HEK293 (cell line): ENCODE results near the gene PPM1L.

Source experiments
- SALL2 ChIP-seq: fragments of 450-650 bp; formaldehyde crosslinking; IDR thresholded peaks from 2 replicates; pipeline ENCODE4 v1.5.0; 2017; ENCODE audit warnings: missing biosample characterization, mild to moderate bottlenecking, missing genetic modification characterization, borderline replicate concordance
- ZNF24 ChIP-seq: fragments of 450-650 bp; formaldehyde crosslinking; IDR thresholded peaks from 2 replicates; pipeline ENCODE4 v1.5.1; 2016; ENCODE audit warnings: missing biosample characterization, missing genetic modification characterization
- ZNF768 ChIP-seq: fragments of 450-650 bp; formaldehyde crosslinking; IDR thresholded peaks from 2 replicates; pipeline ENCODE4 v1.5.1; 2018; ENCODE audit warnings: missing biosample characterization, mild to moderate bottlenecking, missing genetic modification characterization
- TF ChIP-seq, protein P1 (sequence below): fragments of 450-650 bp; formaldehyde crosslinking; IDR thresholded peaks from 2 replicates; pipeline ENCODE4 v1.5.1; 2017; ENCODE audit warnings: missing biosample characterization, missing genetic modification characterization
- TF ChIP-seq, protein P2 (sequence below): fragments of 450-650 bp; formaldehyde crosslinking; IDR thresholded peaks from 2 replicates; pipeline ENCODE4 v1.5.0; 2017; ENCODE audit warnings: missing biosample characterization, missing genetic modification characterization, borderline replicate concordance
- TF ChIP-seq, protein P3 (sequence below): fragments of 450-650 bp; formaldehyde crosslinking; IDR thresholded peaks from 2 replicates; pipeline ENCODE4 v1.5.1; 2016; ENCODE audit warnings: missing biosample characterization, missing genetic modification characterization
- TF ChIP-seq, protein P4 (sequence below): sonication (generic); formaldehyde crosslinking; IDR thresholded peaks from 2 replicates; pipeline ENCODE4 v1.8.1; 2022; ENCODE audit warnings: mild to moderate bottlenecking, moderate library complexity, missing genetic modification reagents
- TF ChIP-seq, protein P5 (sequence below): fragments of 450-650 bp; formaldehyde crosslinking; IDR thresholded peaks from 2 replicates; pipeline ENCODE4 v1.5.1; 2016; ENCODE audit warnings: missing biosample characterization, missing genetic modification characterization

DNA sequence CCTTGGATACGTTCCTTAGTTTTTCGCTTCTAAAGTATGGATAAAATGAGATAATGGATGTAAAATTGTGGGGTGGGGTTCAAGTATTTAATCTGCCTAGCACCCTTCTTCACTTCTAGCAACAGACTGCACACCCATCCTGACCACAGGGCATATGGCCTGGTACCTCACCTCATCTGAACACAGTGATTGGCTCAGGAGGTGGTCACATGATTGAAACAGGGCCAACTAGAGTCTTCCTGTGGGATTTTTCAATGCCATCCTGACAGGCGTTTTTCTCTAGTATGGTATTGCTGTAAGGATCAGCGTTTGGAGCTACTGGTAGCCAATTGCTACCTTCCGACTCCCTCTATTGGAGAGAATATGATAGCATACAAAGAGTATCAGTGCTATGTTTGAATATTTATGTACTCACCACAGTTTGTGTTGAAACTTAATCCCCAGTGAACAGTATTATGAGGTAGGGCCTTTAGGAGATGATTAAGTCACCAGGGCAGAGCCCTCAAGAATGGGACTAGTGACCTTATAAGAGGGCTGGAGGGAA is 172.2 kb downstream of the PPM1L start:
- TF ChIP-seq, protein P1, sequence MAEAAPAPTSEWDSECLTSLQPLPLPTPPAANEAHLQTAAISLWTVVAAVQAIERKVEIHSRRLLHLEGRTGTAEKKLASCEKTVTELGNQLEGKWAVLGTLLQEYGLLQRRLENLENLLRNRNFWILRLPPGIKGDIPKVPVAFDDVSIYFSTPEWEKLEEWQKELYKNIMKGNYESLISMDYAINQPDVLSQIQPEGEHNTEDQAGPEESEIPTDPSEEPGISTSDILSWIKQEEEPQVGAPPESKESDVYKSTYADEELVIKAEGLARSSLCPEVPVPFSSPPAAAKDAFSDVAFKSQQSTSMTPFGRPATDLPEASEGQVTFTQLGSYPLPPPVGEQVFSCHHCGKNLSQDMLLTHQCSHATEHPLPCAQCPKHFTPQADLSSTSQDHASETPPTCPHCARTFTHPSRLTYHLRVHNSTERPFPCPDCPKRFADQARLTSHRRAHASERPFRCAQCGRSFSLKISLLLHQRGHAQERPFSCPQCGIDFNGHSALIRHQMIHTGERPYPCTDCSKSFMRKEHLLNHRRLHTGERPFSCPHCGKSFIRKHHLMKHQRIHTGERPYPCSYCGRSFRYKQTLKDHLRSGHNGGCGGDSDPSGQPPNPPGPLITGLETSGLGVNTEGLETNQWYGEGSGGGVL = no peak
- TF ChIP-seq, protein P2, sequence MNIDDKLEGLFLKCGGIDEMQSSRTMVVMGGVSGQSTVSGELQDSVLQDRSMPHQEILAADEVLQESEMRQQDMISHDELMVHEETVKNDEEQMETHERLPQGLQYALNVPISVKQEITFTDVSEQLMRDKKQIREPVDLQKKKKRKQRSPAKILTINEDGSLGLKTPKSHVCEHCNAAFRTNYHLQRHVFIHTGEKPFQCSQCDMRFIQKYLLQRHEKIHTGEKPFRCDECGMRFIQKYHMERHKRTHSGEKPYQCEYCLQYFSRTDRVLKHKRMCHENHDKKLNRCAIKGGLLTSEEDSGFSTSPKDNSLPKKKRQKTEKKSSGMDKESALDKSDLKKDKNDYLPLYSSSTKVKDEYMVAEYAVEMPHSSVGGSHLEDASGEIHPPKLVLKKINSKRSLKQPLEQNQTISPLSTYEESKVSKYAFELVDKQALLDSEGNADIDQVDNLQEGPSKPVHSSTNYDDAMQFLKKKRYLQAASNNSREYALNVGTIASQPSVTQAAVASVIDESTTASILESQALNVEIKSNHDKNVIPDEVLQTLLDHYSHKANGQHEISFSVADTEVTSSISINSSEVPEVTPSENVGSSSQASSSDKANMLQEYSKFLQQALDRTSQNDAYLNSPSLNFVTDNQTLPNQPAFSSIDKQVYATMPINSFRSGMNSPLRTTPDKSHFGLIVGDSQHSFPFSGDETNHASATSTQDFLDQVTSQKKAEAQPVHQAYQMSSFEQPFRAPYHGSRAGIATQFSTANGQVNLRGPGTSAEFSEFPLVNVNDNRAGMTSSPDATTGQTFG (tag by site-specific recombination) = no peak
- TF ChIP-seq, protein P3, sequence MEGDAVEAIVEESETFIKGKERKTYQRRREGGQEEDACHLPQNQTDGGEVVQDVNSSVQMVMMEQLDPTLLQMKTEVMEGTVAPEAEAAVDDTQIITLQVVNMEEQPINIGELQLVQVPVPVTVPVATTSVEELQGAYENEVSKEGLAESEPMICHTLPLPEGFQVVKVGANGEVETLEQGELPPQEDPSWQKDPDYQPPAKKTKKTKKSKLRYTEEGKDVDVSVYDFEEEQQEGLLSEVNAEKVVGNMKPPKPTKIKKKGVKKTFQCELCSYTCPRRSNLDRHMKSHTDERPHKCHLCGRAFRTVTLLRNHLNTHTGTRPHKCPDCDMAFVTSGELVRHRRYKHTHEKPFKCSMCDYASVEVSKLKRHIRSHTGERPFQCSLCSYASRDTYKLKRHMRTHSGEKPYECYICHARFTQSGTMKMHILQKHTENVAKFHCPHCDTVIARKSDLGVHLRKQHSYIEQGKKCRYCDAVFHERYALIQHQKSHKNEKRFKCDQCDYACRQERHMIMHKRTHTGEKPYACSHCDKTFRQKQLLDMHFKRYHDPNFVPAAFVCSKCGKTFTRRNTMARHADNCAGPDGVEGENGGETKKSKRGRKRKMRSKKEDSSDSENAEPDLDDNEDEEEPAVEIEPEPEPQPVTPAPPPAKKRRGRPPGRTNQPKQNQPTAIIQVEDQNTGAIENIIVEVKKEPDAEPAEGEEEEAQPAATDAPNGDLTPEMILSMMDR = no peak
- TF ChIP-seq SALL2 (no peak), ZNF24 (tag by site-specific recombination) (no peak), ZNF768 (tag by site-specific recombination) (no peak)
- TF ChIP-seq, protein P4, sequence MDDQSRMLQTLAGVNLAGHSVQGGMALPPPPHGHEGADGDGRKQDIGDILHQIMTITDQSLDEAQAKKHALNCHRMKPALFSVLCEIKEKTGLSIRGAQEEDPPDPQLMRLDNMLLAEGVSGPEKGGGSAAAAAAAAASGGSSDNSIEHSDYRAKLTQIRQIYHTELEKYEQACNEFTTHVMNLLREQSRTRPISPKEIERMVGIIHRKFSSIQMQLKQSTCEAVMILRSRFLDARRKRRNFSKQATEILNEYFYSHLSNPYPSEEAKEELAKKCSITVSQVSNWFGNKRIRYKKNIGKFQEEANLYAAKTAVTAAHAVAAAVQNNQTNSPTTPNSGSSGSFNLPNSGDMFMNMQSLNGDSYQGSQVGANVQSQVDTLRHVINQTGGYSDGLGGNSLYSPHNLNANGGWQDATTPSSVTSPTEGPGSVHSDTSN = no peak
- TF ChIP-seq, protein P5, sequence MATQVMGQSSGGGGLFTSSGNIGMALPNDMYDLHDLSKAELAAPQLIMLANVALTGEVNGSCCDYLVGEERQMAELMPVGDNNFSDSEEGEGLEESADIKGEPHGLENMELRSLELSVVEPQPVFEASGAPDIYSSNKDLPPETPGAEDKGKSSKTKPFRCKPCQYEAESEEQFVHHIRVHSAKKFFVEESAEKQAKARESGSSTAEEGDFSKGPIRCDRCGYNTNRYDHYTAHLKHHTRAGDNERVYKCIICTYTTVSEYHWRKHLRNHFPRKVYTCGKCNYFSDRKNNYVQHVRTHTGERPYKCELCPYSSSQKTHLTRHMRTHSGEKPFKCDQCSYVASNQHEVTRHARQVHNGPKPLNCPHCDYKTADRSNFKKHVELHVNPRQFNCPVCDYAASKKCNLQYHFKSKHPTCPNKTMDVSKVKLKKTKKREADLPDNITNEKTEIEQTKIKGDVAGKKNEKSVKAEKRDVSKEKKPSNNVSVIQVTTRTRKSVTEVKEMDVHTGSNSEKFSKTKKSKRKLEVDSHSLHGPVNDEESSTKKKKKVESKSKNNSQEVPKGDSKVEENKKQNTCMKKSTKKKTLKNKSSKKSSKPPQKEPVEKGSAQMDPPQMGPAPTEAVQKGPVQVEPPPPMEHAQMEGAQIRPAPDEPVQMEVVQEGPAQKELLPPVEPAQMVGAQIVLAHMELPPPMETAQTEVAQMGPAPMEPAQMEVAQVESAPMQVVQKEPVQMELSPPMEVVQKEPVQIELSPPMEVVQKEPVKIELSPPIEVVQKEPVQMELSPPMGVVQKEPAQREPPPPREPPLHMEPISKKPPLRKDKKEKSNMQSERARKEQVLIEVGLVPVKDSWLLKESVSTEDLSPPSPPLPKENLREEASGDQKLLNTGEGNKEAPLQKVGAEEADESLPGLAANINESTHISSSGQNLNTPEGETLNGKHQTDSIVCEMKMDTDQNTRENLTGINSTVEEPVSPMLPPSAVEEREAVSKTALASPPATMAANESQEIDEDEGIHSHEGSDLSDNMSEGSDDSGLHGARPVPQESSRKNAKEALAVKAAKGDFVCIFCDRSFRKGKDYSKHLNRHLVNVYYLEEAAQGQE (tag by site-specific recombination) = no peak
